Vagina (tissue), 2 donors: ENCODE data around the gene TMCO5A.

Experiments used
- CTCF ChIP-seq, 3 experiments: fragments of 450-650 bp in 2 of 3; fragments of 200-600 bp in 1 of 3; sonication (generic) in 1 of 3; IDR thresholded peaks; one replicate each; pipeline ENCODE4 v1.5.1; 2017 to 2019; ENCODE audit warnings: antibody characterized with exemption in 3 of 3, mild to moderate bottlenecking in 2 of 3, moderate library complexity in 2 of 3
- POLR2A ChIP-seq, 2 donors: fragments of 450-650 bp; IDR thresholded peaks; one replicate each; pipeline ENCODE4 v1.6.1; 2017; ENCODE audit warnings: antibody characterized with exemption in 2 of 2, mild to moderate bottlenecking in 2 of 2, moderate library complexity in 2 of 2

- TF ChIP-seq POLR2A (IDR thresholded peaks at IDR 0.05): no peak
- TF ChIP-seq CTCF (IDR thresholded peaks at IDR 0.05): no peak
Measured at GRCh38 chr15:37893309-37893708, 41.1 kb upstream of the TMCO5A start.
